GM18519 (cell line): ENCODE data around the gene GSE1.

ENCODE experiments used
- ATAC-seq: cut with Tn5 transposase; IDR thresholded peaks from one replicate; pipeline ENCODE4 v1.9.1; 2021; ENCODE audit warnings: mild to moderate bottlenecking, moderate library complexity; ENCODE audit not compliant: unreplicated experiment, low FRiP score

Gene GSE1

GRCh38 chr16:85616607-85617321, 3.6 kb downstream of the GSE1 start:
- ATAC-seq, result no peak

- no peak for ATAC-seq
Observed at GRCh38 chr16:85617948-85618347, 4.8 kb downstream of the GSE1 start.

DNA sequence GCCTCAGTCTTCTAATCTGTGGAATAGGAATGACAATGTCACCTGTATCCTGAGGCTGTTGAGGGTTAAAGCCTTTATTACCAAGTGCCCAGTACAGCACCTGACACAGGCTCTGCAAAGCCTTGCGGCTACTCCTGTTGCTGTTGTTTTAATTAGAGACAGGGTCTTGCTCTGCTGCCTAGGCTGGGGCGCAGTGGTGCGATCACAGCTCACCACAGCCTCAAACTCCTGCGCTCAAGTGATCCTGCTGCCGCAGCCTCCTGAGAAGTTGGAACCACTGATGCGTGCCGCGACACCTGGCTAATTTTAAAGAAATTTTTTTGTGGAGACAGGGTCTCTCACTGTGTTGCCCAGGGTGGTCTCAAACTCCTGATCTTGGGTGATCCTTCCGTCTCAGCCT, 5.4 kb downstream of the GSE1 start:
- ATAC-seq, result no peak

GRCh38 chr16:85619101-85619891, 6.2 kb downstream of the GSE1 start:
- ATAC-seq, result no peak

- no peak for ATAC-seq
Observed at GRCh38 chr16:85620374-85620773, 7.3 kb downstream of the GSE1 start.

DNA sequence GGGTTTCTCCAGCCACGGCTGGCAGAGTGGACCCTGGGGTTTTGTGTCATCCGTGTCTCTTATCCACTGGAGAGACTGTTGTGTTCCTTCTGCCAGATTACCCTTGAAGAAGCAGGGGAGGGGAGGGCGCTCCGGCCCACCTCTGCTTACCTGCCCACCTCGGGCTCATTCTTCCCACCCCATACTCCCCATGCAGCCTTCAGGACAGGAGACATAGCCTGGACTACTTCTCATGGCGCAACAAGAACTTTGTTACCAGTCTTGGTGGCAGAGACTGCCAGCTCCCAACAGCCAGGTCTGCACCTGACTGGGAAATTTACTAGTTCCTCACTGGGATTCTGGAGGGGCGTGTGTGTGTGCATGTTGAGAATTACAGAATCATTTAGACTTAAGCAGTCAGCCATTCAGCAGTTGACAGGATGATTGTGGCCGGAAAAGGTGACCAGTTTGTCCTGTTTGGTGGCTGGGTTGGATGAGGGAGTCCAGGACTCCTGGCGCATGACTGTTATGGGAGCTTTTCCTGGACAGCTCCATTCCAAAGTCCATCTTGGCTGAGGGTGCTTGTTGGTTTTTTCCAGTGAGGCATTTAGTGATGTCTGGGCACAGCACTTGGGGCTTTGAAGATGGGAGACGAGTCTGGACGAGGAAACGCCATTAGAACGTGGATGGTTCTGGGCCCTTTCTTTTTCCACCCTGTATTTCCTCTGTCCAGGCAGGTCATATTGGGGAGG, 8.7 kb downstream of the GSE1 start:
- ATAC-seq, result no peak

- no peak for ATAC-seq
Observed at GRCh38 chr16:85622683-85623082, 9.6 kb downstream of the GSE1 start.

- no peak for ATAC-seq
Observed at GRCh38 chr16:85623250-85623649, 10.1 kb downstream of the GSE1 start.

DNA sequence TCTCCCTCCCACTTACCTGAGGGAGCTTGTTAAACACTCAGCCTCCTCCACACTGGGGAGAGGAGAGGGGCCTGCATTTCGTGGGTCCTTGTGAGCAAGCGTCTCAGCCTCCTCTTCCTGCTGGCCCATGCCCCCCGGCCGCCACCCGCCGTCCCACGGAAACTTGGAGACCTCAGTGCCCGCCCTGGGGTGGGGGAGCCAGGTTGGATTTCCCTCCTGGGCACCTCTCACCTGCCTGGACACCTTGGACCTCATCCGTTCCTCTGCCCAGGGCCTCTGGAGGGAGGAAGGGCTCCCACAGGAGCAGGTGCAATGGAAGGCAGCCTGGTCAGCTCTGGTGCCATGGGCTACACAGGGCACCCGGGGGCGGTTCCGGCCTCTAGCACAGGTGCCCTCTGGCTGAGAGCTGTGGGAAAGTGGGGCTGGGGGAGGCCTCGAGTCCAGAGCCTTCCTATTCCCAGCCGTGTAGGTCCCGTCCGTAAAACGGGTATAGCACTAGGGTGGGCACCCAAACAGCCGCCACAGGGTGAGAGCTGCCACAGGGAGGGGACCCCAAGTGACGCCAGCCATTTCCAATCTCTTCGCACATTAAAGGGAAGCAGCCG, 11.0 kb downstream of the GSE1 start:
- no peak for ATAC-seq

DNA sequence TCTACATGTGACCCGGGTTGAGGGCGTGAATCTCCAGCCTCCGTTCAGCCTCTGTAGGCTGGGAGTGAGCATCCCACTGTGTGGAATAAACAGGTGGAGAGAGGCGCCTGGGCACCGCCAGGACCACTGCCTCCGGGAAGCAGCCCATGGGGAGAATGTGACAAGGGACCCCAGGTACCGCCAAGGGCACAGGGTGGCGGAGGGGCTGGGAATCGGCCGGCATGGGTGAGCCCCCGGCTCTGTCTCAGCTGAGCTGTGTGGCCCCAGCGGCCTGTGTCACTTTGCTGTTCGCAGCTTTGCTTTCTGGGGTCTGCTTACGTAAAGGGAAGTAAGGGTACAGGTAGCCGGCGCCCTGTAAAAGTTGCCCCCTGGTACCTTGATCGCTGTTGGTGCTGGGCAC, 11.5 kb downstream of the GSE1 start:
- ATAC-seq, result no peak

GRCh38 chr16:85625053-85625452, 11.9 kb downstream of the GSE1 start:
- ATAC-seq, result no peak

GRCh38 chr16:85625485-85626117, 12.5 kb downstream of the GSE1 start:
- ATAC-seq, result no peak

GRCh38 chr16:85626191-85626981, 13.3 kb downstream of the GSE1 start:
- ATAC-seq, result no peak

- ATAC-seq, result no peak
Observed at GRCh38 chr16:85627089-85627488, 14.0 kb downstream of the GSE1 start.

DNA sequence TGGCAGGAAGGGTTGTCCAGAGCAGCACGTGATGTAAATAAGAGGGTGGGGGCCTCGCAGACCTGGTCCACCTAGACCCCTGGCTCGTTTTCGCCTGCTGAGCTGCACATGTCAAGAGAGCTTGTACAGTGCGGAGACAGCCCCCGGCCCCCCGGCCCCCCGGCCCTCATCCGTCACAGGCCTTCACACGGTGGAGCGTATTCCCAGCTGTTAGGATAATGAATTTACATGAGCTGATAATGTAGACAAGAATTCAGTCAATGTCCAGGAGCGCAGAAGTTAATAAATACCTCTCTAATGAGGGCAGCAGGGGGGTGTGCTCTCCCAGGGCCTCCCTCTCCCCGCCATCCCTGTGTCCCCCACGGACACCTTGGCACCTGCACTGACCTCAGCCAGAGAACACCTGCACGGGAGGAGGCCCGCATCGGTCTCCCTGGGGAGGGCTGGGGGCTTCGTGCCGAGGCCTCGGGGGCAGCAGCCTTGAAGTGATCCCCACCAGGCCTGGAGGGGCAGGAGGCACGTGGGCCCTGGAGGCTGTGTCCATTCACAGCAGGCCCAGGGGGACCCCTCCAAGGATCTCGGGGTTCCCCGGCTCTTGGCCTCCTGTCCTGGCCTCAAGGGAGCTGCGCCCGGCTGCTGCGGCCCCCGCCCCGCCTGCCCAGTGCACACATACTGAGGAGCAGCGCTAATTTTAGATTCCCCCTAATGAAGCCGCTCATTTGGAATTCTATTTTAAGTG, 14.6 kb downstream of the GSE1 start:
- no peak for ATAC-seq

DNA sequence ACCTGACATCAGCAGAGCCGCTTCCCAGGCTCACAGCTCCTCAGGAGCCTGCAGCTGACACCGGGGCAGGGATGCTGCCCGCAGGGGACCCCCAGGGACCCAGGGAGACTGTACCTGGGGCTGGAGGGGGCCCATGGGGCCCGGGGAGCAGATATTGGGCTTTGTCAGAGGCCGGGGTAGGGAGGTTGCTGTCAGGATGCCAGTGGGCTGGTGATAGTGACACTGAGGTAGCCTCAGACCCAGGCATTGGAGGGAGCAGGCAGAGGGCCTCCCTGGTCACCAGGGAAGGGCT, 15.1 kb downstream of the GSE1 start:
- ATAC-seq, result no peak

DNA sequence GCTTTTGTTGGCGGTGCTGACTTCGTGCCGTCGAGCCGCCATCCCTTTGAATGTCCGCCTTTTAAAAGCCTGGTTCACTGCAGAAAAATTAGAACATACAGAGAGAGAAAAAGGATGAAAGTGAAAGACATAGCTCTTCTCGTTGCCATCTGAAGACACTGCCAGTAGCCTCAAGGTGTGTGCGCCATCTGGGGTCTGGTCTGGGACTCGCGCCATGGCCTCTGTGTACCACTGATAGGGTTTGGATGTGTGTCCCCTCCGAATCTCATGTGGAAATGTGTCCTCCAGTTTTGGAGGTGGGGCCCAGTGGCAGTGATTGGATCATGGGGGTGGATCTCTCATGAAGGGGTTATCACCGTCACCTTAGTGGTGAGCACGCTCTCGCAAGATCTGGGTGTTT, 15.5 kb downstream of the GSE1 start:
- ATAC-seq, result no peak

- no peak for ATAC-seq
Observed at GRCh38 chr16:85629326-85629725, 16.2 kb downstream of the GSE1 start.

- ATAC-seq, result no peak
Observed at GRCh38 chr16:85629853-85630252, 16.7 kb downstream of the GSE1 start.
